Heart left ventricle (tissue), 16 donors: ENCODE measurements around the gene SLC9C2. TPM values are rescaled to one million over a fixed set of nuclear protein-coding genes. Genes with fewer than 3 reads are reported as not detected.
"Not testable (repeated sequence)": the region's sequence is repeated elsewhere in the genome, so short reads cannot be mapped to it uniquely, and the experiment has no call there.

Experiments
- ATAC-seq, 4 donors: fragments of 200-7000 bp; cut with Tn5 transposase; one replicate each; pipeline ENCODE4 v1.9.1; 2020 to 2022; ENCODE audit warnings: moderate library complexity in 4 of 4, mild to moderate bottlenecking in 3 of 4, moderate number of reproducible peaks in 1 of 4
- DNase-seq, 5 donors: peaks; one replicate each; pipeline ENCODE4 v3.0.0-alpha.2; 2020
- H3K27ac ChIP-seq, 12 donors: fragments of 200-600 bp; sonication (generic) in 4 of 12; one replicate each; pipeline versions ENCODE4 v1.5.0 to v1.8.0; 2016 to 2022; ENCODE audit warnings: mild to moderate bottlenecking in 2 of 12
- H3K27me3 ChIP-seq, 9 donors: fragments of 200-600 bp; sonication (generic) in 2 of 9; one replicate each; pipeline versions ENCODE4 v1.5.1 to v1.8.0; 2016 to 2022; ENCODE audit warnings: mild to moderate bottlenecking in 3 of 9
- H3K36me3 ChIP-seq, 9 donors: fragments of 200-600 bp; sonication (generic) in 2 of 9; one replicate each; pipeline versions ENCODE4 v1.5.0 to v1.8.0; 2018 to 2022; ENCODE audit warnings: mild to moderate bottlenecking in 2 of 9
- H3K4me1 ChIP-seq, 12 donors: fragments of 200-600 bp; sonication (generic) in 4 of 12; one replicate each; pipeline versions ENCODE4 v1.5.0 to v1.8.0; 2016 to 2022; ENCODE audit warnings: mild to moderate bottlenecking in 3 of 12
- H3K4me3 ChIP-seq, 12 donors: fragments of 200-600 bp; sonication (generic) in 4 of 12; one replicate each; pipeline versions ENCODE4 v1.5.0 to v1.8.0; 2017 to 2022; ENCODE audit warnings: mild to moderate bottlenecking in 9 of 12, moderate library complexity in 4 of 12
- H3K9me3 ChIP-seq, 12 donors: fragments of 200-600 bp; sonication (generic) in 4 of 12; one replicate each; pipeline versions ENCODE4 v1.5.0 to v1.8.0; 2016 to 2022; ENCODE audit warnings: mild to moderate bottlenecking in 1 of 12
- POLR2A ChIP-seq, 2 donors: fragments of 450-650 bp; IDR thresholded peaks; one replicate each; pipeline ENCODE4 v1.6.1; 2017; ENCODE audit warnings: antibody characterized with exemption in 2 of 2, mild to moderate bottlenecking in 2 of 2, moderate library complexity in 2 of 2
- WGBS, 4 donors: extraction: QIAGEN DNeasy Blood & Tissue Kit in 2 of 4; methylation state at CpG; one replicate each; pipeline versions ENCODE4 v1.1.5 to v1.1.7; 2013 to 2018; 5-methylcytosine and 5-hydroxymethylcytosine counted together
- intact Hi-C, 10 donors: fragments of 100-400 bp; cut with DNase I; formaldehyde crosslinking; loops; one replicate each; pipeline versions ENCODE4 v1.11.1 to v1.14.2; 2022
- long read RNA-seq, 3 donors: library from polyadenylated mRNA; unstranded; transcript quantifications; one replicate each; pipeline ENCODE4 v2.0.0, GENCODE V29; 2020 to 2021
- polyA plus RNA-seq, 2 donors: library from polyadenylated mRNA; stranded (reverse); fragments of 200-250 nt; gene quantifications; one replicate each; pipeline ENCODE4 v1.2.3, GENCODE V29; 2013
- total RNA-seq, 9 donors: library from RNA; depleted of rRNA in 2 of 9; stranded (reverse); fragments of >200 nt in 2 of 9; fragmentation: NEBNext Ultra II Directional in 3 of 9; extraction: Animal tissue kit (Norgen Biotek cat#: 25700) in 3 of 9; gene quantifications; one replicate each; pipeline versions ENCODE4 v1.1.0 to v1.2.4, GENCODE V29; 2016 to 2023
- TF ChIP-seq, protein P1 (sequence below), 12 donors: fragments of 200-600 bp; sonication (generic) in 4 of 12; IDR thresholded peaks; one replicate each; pipeline versions ENCODE4 v1.5.0 to v1.8.0; 2018 to 2022; ENCODE audit warnings: antibody characterized with exemption in 12 of 12, mild to moderate bottlenecking in 5 of 12
- donor health status: ischemic (EF 13 %, LVEDD 7.1; RV severe dilation, severe dysfunction).
- donor health status: healthy with polysubstance abuse.
- donor health status: DM: no; HTN: yes; CAD: no.
- donor health status: DM: no; HTN: no; CAD: no.
- donor health status: ischemic (EF 25% LVEDD 6.9; RV normal size, moderate dysfunction).
- donor health status: ischemic (EF 25% LVEDD 5.7; RV mildly dilated, moderate dysfunction).
- donor health status: healthy.
- donor health status: DM: yes; HTN: yes; CAD: no.
- donor health status: ischemic (EF 35%, LVEDD 5.7; RV mildly dilated, moderate dysfunction).
- donor health status: nonischemic (EF 11% LVEDD 7.7; RV severe dilation, severe dysfunction).
- donor health status: DM: yes; HTN: yes; CAD: no.
- donor health status: PGD.
- donor health status: ischemic (EF 29% LVEDD 5.4; RV normal size, mild dysfunction).
- donor health status: nonischemic (EF 23%, LVEDD 6.1; RV moderate dilation, normal function).

SLC9C2 gene, protein sequence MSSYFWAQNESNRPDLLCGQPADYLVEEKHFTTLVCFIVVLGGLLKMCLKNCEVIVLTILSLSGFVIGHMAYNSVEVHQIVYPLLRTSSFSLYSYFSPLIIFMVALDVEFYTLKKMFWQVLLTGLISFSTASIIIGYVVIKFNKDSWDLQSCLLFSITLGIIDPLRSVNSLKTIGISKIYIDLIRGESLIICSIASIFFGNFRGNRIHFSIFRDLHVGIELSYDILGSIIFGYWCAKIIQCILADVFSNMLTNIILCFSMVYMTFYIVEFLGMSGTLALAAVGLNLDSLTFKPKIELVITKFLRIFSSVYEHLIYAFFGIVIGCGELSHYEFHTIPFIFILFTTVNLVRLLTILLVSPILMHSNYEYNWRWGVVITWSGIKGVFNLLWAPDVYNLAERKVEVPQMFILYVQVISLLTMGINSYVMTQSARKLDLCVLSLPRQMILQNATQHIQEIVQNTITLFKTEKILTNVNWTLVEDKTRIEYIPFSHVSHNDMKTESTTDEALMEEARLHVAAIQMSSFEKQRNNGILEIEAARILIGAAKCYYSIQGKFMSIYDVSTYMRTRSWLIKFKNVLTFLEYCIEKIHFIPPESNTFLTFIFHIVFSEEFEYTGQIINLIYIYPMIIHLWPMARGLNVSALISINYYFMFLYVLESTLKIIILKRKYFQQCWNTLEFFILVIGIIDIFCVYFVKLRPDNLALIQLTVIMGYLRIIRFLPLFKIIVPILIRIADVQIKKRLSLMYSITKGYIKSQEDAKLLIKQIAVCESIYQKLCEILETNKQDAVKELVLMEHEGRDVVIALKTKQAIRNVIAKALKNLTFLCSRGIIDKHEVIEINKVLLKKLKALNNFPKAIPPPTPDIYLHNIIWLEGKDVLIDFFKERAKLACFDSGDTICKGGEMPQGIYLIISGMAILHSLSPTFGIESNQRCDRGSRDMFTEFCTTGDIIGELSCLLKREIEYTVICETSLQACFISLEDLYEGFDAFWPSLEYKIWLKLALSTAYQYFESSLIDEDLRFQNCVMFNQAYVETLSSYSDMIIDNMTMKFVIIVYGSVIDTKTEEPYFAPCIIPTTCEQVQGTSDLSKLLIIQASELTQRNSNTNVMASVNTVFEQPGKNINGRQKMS
- total RNA-seq: 1 to 10 TPM in 1 of 9 donors, under 1 TPM in 2, not detected in 6; 0.09 to 1.8 (median 0.17) TPM
- polyA plus RNA-seq: not detected
- long read RNA-seq, donor 1: 0 reads
- long read RNA-seq, donor 2: 0 reads
- long read RNA-seq, donor 3: 0 reads

DNA sequence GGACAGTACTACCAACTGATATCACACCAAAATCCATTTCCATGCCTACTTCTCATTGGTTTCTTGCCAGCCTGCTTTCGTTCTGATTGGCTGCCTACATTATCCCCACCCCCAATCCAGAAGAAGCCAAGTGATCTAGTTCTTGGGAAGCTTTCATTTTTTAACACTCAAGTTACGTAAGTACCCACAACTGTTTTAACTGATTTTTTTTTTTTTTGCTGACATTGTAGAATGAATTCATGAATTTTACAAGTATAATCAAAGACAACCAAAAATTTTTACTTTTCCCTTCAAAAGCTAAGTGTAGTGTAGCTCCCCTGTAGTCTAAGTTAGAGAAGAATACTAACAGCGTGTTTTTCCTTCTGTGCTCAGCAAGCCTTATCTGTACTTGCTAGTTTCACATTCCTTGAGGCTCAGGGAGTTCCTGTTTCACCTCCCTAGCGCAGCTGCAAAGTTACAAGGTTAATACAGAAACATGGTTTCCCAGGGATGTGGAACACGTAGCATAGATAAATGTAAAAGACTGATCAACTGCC is at the start of gene SLC9C2:
TSS of gene SLC9C2 (minus strand) at position 17 of the 536 bp plus-strand sequence. CDS start 1,296 bp downstream, outside the sequence.
- H3K4me1 ChIP-seq: peaks cover 0 to 11% (median 0%) of the 10 kb centered on the region in 12 donors
- TF ChIP-seq, protein P1, sequence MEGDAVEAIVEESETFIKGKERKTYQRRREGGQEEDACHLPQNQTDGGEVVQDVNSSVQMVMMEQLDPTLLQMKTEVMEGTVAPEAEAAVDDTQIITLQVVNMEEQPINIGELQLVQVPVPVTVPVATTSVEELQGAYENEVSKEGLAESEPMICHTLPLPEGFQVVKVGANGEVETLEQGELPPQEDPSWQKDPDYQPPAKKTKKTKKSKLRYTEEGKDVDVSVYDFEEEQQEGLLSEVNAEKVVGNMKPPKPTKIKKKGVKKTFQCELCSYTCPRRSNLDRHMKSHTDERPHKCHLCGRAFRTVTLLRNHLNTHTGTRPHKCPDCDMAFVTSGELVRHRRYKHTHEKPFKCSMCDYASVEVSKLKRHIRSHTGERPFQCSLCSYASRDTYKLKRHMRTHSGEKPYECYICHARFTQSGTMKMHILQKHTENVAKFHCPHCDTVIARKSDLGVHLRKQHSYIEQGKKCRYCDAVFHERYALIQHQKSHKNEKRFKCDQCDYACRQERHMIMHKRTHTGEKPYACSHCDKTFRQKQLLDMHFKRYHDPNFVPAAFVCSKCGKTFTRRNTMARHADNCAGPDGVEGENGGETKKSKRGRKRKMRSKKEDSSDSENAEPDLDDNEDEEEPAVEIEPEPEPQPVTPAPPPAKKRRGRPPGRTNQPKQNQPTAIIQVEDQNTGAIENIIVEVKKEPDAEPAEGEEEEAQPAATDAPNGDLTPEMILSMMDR (IDR thresholded peaks at IDR 0.05): no peak
- no peak for TF ChIP-seq POLR2A (IDR thresholded peaks at IDR 0.05)
- no peaks in the 10 kb centered on the region for H3K9me3 ChIP-seq
- peak within 1 kb of the TSS in 10 of 12 donors; percentile 8 to 64 (median 40) for H3K27ac ChIP-seq
- WGBS, 4 donors: 15 to 29% (median 21%) methylated on average over 5 of the region's 5 CpGs
- H3K36me3 ChIP-seq: no peaks in the 10 kb centered on the region
- peak in 1 of 5 donors; percentile 28 for DNase-seq
- no peaks in the 10 kb centered on the region for H3K27me3 ChIP-seq
- intact Hi-C loops: loop anchor here in 2 of 10 donors (5.0 to 10.0 kb wide), 2 partner anchors 114 to 168 kb away; no protein-coding TSS in a partner anchor
- H3K4me3 ChIP-seq: peak within 1 kb of the TSS; percentile 7 to 56 (median 46)
- peak in 3 of 4 donors; percentile 45 to 86 (median 63) for ATAC-seq

GRCh38 chr1:173648880-173649605 is 46.2 kb upstream of the SLC9C2 start:
- ATAC-seq (no peak), DNase-seq (no peak)
- no peaks in the 10 kb centered on the region for H3K36me3 ChIP-seq
- H3K4me3 ChIP-seq: no peak overlapping the region
- intact Hi-C loops: no loop called here
- no peaks in the 10 kb centered on the region for H3K27me3 ChIP-seq
- TF ChIP-seq, protein P1 (IDR thresholded peaks at IDR 0.05): no peak
- TF ChIP-seq POLR2A (IDR thresholded peaks at IDR 0.05): no peak
- no peak overlapping the region for H3K27ac ChIP-seq
- peaks cover 0 to 12% (median 0%) of the 10 kb centered on the region in 12 donors for H3K9me3 ChIP-seq
- H3K4me1 ChIP-seq: no peaks in the 10 kb centered on the region

GRCh38 chr1:173646656-173647055 is 43.8 kb upstream of the SLC9C2 start:
- no peak for ATAC-seq
- Histone ChIP-seq H3K9me3 (peaks cover 0 to 11% (median 0%) of the 10 kb centered on the region in 12 donors), H3K4me1 (no peaks in the 10 kb centered on the region), H3K36me3 (no peaks in the 10 kb centered on the region), H3K27me3 (no peaks in the 10 kb centered on the region), H3K27ac (no peak overlapping the region), H3K4me3 (no peak overlapping the region)
- no peak for DNase-seq
- intact Hi-C loops: no loop called here
- TF ChIP-seq POLR2A (IDR thresholded peaks at IDR 0.05): no peak
- TF ChIP-seq, protein P1 (IDR thresholded peaks at IDR 0.05): no peak
- 64 to 74% (median 66%) methylated on average over 3 of the region's 3 CpGs for WGBS, 4 donors

DNA sequence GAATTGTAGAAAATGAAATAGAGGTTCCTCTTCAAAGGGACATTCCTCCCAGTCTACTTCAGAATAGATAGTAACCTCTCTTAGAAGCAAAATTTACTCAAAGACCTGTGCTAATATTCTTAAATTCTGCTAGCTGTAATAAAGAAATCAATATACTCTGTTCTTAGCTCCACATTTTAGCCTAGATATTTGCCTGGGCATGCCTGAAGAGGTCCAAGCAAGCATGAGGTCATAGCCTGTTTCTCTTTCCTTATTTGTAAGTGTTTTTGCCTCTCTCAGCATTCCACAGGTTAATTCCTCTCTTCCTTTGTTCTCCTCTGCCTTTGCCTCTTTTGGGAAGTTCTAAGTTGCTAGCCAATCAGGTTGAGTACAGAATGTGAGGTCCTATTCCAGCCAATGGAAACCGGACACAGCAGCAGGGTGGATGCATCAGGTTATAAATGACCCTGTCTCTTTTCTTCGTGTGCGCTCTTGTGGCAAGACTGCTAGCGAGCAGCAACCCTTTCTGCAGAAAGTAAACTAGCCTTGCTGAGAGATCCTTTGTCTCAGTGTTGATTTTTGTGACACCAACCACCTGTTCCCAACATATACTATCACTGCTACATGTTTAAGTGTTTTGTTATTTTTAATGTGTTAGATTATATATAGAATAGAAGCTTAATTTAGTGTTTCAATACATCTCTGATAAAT is 39.7 kb upstream of the SLC9C2 start:
- intact Hi-C loops, DNase-seq, H3K4me1 ChIP-seq, H3K27ac ChIP-seq, H3K27me3 ChIP-seq, ATAC-seq, H3K4me3 ChIP-seq, H3K36me3 ChIP-seq: not testable (repeated sequence)
- 92 to 94% (median 93%) methylated on average over 4 of the region's 4 CpGs for WGBS, 4 donors
- peaks cover 0 to 12% (median 0%) of the 10 kb centered on the region in 12 donors for H3K9me3 ChIP-seq
